ENCODE data around the gene RARRES1. TPM values are rescaled to one million over a fixed set of nuclear protein-coding genes. Genes with fewer than 3 reads are reported as not detected.

Gene RARRES1
- total and polyA plus RNA-seq, 2 experiments from 2014 or later = 36.9 to 73.1 TPM

- H3K9me3 ChIP-seq (ENCODE audit: low read depth) = no peaks in the 10 kb centered on the region
- no peak overlapping the region for H3K4me3 ChIP-seq
- TF ChIP-seq, protein P1, sequence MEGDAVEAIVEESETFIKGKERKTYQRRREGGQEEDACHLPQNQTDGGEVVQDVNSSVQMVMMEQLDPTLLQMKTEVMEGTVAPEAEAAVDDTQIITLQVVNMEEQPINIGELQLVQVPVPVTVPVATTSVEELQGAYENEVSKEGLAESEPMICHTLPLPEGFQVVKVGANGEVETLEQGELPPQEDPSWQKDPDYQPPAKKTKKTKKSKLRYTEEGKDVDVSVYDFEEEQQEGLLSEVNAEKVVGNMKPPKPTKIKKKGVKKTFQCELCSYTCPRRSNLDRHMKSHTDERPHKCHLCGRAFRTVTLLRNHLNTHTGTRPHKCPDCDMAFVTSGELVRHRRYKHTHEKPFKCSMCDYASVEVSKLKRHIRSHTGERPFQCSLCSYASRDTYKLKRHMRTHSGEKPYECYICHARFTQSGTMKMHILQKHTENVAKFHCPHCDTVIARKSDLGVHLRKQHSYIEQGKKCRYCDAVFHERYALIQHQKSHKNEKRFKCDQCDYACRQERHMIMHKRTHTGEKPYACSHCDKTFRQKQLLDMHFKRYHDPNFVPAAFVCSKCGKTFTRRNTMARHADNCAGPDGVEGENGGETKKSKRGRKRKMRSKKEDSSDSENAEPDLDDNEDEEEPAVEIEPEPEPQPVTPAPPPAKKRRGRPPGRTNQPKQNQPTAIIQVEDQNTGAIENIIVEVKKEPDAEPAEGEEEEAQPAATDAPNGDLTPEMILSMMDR (IDR thresholded peaks at IDR 0.05; ENCODE audit: poor library complexity) = no peak
- TF ChIP-seq EZH2phosphoT487 (IDR thresholded peaks at IDR 0.05; ENCODE audit: low read depth, severe bottlenecking, unreplicated experiment) (no peak), EZH2 (IDR thresholded peaks at IDR 0.05; ENCODE audit: borderline replicate concordance) (no peak)
- no peaks in the 10 kb centered on the region for H4K20me1 ChIP-seq (ENCODE audit: insufficient read depth, poor library complexity, severe bottlenecking)
- WGBS (ENCODE audit: low lambda C conversion rate, missing lambda C conversion rate) = 78% methylated on average over 3 of the region's 3 CpGs
- H3K79me2 ChIP-seq = peaks cover 2% of the 10 kb centered on the region
- DNase-seq (ENCODE audit: low spot score) = no peak
- H3K27me3 ChIP-seq = no peaks in the 10 kb centered on the region
- no peak overlapping the region for H3K27ac ChIP-seq
- H3K4me2 ChIP-seq = no peak overlapping the region
- H3K4me1 ChIP-seq (ENCODE audit: insufficient read depth) = no peaks in the 10 kb centered on the region
- H3K36me3 ChIP-seq (replicated peaks; ENCODE audit: insufficient read depth, low read depth) = no peaks in the 10 kb centered on the region
- no peak overlapping the region for H2AFZ ChIP-seq
- no peaks in the 10 kb centered on the region for H3K9me2 ChIP-seq (replicated peaks; ENCODE audit: insufficient read depth)
Observed at GRCh38 chr3:158652463-158652862, 79.8 kb downstream of the RARRES1 start.

DNA sequence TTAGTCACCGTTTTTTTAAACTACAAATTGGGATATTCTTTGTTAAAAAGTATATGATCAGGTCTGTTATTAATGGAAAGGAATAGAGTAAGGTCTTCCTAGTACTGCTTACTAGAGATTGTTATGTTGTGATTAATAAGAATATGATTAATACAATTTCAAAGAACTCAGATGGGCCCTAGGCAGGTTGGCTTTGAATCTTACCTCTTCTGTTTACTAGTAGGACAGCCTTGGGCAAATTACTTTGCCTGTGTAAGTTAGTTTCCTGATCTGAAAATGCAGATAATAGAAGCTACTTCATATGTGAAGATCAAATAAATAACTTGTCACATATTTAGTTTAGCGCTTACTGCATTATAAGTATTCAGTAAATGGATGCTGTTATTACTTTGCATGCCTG lies 81.1 kb downstream of the RARRES1 start:
- DNase-seq (ENCODE audit: low spot score) = no peak
- Histone ChIP-seq H3K36me3 (replicated peaks; ENCODE audit: insufficient read depth, low read depth) (no peaks in the 10 kb centered on the region), H3K4me2 (no peak overlapping the region), H3K4me3 (no peak overlapping the region), H3K9me2 (replicated peaks; ENCODE audit: insufficient read depth) (no peaks in the 10 kb centered on the region), H3K27ac (no peak overlapping the region), H3K27me3 (no peaks in the 10 kb centered on the region), H4K20me1 (ENCODE audit: insufficient read depth, poor library complexity, severe bottlenecking) (no peaks in the 10 kb centered on the region), H3K9me3 (ENCODE audit: low read depth) (no peaks in the 10 kb centered on the region), H3K4me1 (ENCODE audit: insufficient read depth) (no peaks in the 10 kb centered on the region), H3K79me2 (peaks cover 14% of the 10 kb centered on the region), H2AFZ (no peak overlapping the region)
- no peak for TF ChIP-seq EZH2phosphoT487 (IDR thresholded peaks at IDR 0.05; ENCODE audit: low read depth, severe bottlenecking, unreplicated experiment)
- no peak for TF ChIP-seq EZH2 (IDR thresholded peaks at IDR 0.05; ENCODE audit: borderline replicate concordance)
- TF ChIP-seq, protein P1 (IDR thresholded peaks at IDR 0.05; ENCODE audit: poor library complexity) = no peak
- WGBS (ENCODE audit: low lambda C conversion rate, missing lambda C conversion rate) = 97% methylated on average over 2 of the region's 2 CpGs

DNA sequence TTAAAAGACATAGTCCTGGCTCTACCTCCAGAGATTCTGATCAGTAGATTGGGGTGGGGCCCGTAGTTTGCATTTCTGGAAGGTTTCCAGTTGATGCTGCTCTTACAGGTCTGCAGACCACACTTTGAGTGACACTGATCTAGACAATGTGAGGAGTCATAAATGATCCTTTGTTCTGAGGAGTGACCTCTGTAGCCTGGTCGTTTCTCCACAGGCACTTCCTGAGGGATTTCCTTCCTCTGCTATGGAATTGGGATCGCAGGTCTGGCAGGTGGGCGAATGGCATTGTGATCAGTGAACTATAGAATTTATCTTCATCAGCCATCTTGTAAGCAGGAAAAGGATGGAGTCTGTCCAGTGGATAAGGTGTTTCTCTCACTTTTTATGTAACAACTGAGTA lies 82.5 kb downstream of the RARRES1 start:
- H2AFZ ChIP-seq = no peak overlapping the region
- H3K27me3 ChIP-seq = no peaks in the 10 kb centered on the region
- 68% methylated on average over 4 of the region's 4 CpGs for WGBS (ENCODE audit: low lambda C conversion rate, missing lambda C conversion rate)
- no peaks in the 10 kb centered on the region for H3K9me2 ChIP-seq (replicated peaks; ENCODE audit: insufficient read depth)
- peaks cover 28% of the 10 kb centered on the region for H3K79me2 ChIP-seq
- H3K4me3 ChIP-seq = no peak overlapping the region
- TF ChIP-seq EZH2phosphoT487 (IDR thresholded peaks at IDR 0.05; ENCODE audit: low read depth, severe bottlenecking, unreplicated experiment) = no peak
- TF ChIP-seq, protein P1 (IDR thresholded peaks at IDR 0.05; ENCODE audit: poor library complexity) = no peak
- no peak for TF ChIP-seq EZH2 (IDR thresholded peaks at IDR 0.05; ENCODE audit: borderline replicate concordance)
- no peaks in the 10 kb centered on the region for H3K9me3 ChIP-seq (ENCODE audit: low read depth)
- H4K20me1 ChIP-seq (ENCODE audit: insufficient read depth, poor library complexity, severe bottlenecking) = no peaks in the 10 kb centered on the region
- H3K4me2 ChIP-seq = no peak overlapping the region
- no peaks in the 10 kb centered on the region for H3K36me3 ChIP-seq (replicated peaks; ENCODE audit: insufficient read depth, low read depth)
- no peak overlapping the region for H3K27ac ChIP-seq
- no peak for DNase-seq (ENCODE audit: low spot score)
- H3K4me1 ChIP-seq (ENCODE audit: insufficient read depth) = peaks cover 9% of the 10 kb centered on the region

Small RNAs within 50 kb of the gene (small RNA-seq; reads per million reads assigned to genes)
- not detected for gene AC080013.6

Other genes starting within 250 kb of the RARRES1 start
- 9.0 and 11.2 TPM in 2 replicates for gene MLF1, start 161.3 kb downstream of the RARRES1 start, total RNA-seq
- gene MLF1, start 161.3 kb downstream of the RARRES1 start, polyA plus RNA-seq = 5.8 and 10.9 TPM in 2 replicates
- 60.0 and 64.9 TPM in 2 replicates for gene GFM1, start 87.9 kb downstream of the RARRES1 start, total RNA-seq
- 26.9 and 28.0 TPM in 2 replicates for gene GFM1, start 87.9 kb downstream of the RARRES1 start, polyA plus RNA-seq
- 19.6 and 26.6 TPM in 2 replicates for gene LXN, start 59.8 kb downstream of the RARRES1 start, total RNA-seq
- gene LXN, start 59.8 kb downstream of the RARRES1 start, polyA plus RNA-seq = 21.3 and 24.8 TPM in 2 replicates
- gene MFSD1, start 69.6 kb upstream of the RARRES1 start, total RNA-seq = 74.9 and 76.7 TPM in 2 replicates
- 57.8 and 58.6 TPM in 2 replicates for gene MFSD1, start 69.6 kb upstream of the RARRES1 start, polyA plus RNA-seq

Measured in hepatocyte (in vitro differentiated cells).